Measurements from ENCODE around the gene ATP5F1E.
"Not testable (repeated sequence)": the region's sequence is repeated elsewhere in the genome, so short reads cannot be mapped to it uniquely, and the experiment has no call there.

The ATP5F1E gene

GRCh38 chr20:59042796-59043631 lies 10.9 kb upstream of the ATP5F1E start:
- DNase-seq = peak; percentile 98

- no peak for DNase-seq
Measured at GRCh38 chr20:59042151-59042795, 10.1 kb upstream of the ATP5F1E start, which contains the start of gene PRELID3B. Gene PRELID3B (minus strand): TSS chr20:59042786. CDS start chr20:59042730, 56 bp downstream.

GRCh38 chr20:59041487-59041886 lies 9.4 kb upstream of the ATP5F1E start:
- DNase-seq = not testable (repeated sequence)

- DNase-seq = no peak
Measured at GRCh38 chr20:59040667-59041066, 8.5 kb upstream of the ATP5F1E start.

- no peak for DNase-seq
Measured at GRCh38 chr20:59039233-59039632, 7.1 kb upstream of the ATP5F1E start.

- no peak for DNase-seq
Measured at GRCh38 chr20:59037386-59037785, 5.3 kb upstream of the ATP5F1E start.

GRCh38 chr20:59035381-59035780 lies 3.2 kb upstream of the ATP5F1E start:
- DNase-seq = no peak

- no peak for DNase-seq
Measured at GRCh38 chr20:59033616-59034165, 1.6 kb upstream of the ATP5F1E start.

GRCh38 chr20:59033093-59033492 lies 958 bp upstream of the ATP5F1E start:
- DNase-seq = no peak

- no peak for DNase-seq
Measured at GRCh38 chr20:59032713-59033059, 551 bp upstream of the ATP5F1E start.

- no peak for DNase-seq
Measured at GRCh38 chr20:59031564-59032022, 542 bp downstream of the ATP5F1E start.

GRCh38 chr20:59030911-59031563 lies 1.1 kb downstream of the ATP5F1E start:
- no peak for DNase-seq

GRCh38 chr20:59028812-59029211 lies 3.3 kb downstream of the ATP5F1E start:
- DNase-seq = no peak

GRCh38 chr20:59027741-59028320 lies 4.3 kb downstream of the ATP5F1E start:
- DNase-seq = no peak

- DNase-seq = no peak
Measured at GRCh38 chr20:59026904-59027740, 5.0 kb downstream of the ATP5F1E start.

- no peak for DNase-seq
Measured at GRCh38 chr20:59025511-59025910, 6.6 kb downstream of the ATP5F1E start.

- DNase-seq = no peak
Measured at GRCh38 chr20:59025086-59025485, 7.0 kb downstream of the ATP5F1E start.

GRCh38 chr20:59024111-59024530 lies 8.0 kb downstream of the ATP5F1E start:
- DNase-seq = no peak

GRCh38 chr20:59023616-59024015 lies 8.5 kb downstream of the ATP5F1E start:
- no peak for DNase-seq

- DNase-seq = no peak
Measured at GRCh38 chr20:59022754-59023153, 9.4 kb downstream of the ATP5F1E start.

GRCh38 chr20:59020938-59021551 lies 11.1 kb downstream of the ATP5F1E start:
- no peak for DNase-seq

GRCh38 chr20:59019217-59019616 lies 12.9 kb downstream of the ATP5F1E start, which contains the start of gene TUBB1:
Gene TUBB1 (plus strand): TSS chr20:59019429. CDS start chr20:59019523, 94 bp downstream.
- DNase-seq = no peak
